ENCODE results near the gene JUNB.

- no peak for TF ChIP-seq CTCF (IDR thresholded peaks at IDR 0.05)
- TF ChIP-seq TCF7L2 (IDR thresholded peaks at IDR 0.05; ENCODE audit: low read depth, low read length), result no peak
- TF ChIP-seq POLR2AphosphoS5 (IDR thresholded peaks at IDR 0.05; ENCODE audit: low read depth, low read length), result no peak
- TF ChIP-seq, protein P1, sequence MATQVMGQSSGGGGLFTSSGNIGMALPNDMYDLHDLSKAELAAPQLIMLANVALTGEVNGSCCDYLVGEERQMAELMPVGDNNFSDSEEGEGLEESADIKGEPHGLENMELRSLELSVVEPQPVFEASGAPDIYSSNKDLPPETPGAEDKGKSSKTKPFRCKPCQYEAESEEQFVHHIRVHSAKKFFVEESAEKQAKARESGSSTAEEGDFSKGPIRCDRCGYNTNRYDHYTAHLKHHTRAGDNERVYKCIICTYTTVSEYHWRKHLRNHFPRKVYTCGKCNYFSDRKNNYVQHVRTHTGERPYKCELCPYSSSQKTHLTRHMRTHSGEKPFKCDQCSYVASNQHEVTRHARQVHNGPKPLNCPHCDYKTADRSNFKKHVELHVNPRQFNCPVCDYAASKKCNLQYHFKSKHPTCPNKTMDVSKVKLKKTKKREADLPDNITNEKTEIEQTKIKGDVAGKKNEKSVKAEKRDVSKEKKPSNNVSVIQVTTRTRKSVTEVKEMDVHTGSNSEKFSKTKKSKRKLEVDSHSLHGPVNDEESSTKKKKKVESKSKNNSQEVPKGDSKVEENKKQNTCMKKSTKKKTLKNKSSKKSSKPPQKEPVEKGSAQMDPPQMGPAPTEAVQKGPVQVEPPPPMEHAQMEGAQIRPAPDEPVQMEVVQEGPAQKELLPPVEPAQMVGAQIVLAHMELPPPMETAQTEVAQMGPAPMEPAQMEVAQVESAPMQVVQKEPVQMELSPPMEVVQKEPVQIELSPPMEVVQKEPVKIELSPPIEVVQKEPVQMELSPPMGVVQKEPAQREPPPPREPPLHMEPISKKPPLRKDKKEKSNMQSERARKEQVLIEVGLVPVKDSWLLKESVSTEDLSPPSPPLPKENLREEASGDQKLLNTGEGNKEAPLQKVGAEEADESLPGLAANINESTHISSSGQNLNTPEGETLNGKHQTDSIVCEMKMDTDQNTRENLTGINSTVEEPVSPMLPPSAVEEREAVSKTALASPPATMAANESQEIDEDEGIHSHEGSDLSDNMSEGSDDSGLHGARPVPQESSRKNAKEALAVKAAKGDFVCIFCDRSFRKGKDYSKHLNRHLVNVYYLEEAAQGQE (IDR thresholded peaks at IDR 0.05; ENCODE audit: insufficient read depth in 1 of 2, low read depth in 2 of 2, low read length in 1 of 2), result no peak
Measured at GRCh38 chr19:12797141-12797587, 5.9 kb downstream of the JUNB start.
